NCI-H2081 (cell line): Measurements from ENCODE around the gene MAPK4.
"Not testable (repeated sequence)": the region's sequence is repeated elsewhere in the genome, so short reads cannot be mapped to it uniquely, and the experiment has no call there.

ENCODE experiments used
- DNase-seq, 2 experiments: peaks; one replicate each; lab custom pipeline; 2025; lab: John Stamatoyannopoulos, UW

The MAPK4 gene

GRCh38 chr18:50573679-50574078, 13.8 kb downstream of the MAPK4 start:
- DNase-seq, result no peak

GRCh38 chr18:50578030-50578429, 18.1 kb downstream of the MAPK4 start:
- no peak for DNase-seq

- no peak for DNase-seq
Measured at GRCh38 chr18:50578651-50579050, 18.8 kb downstream of the MAPK4 start.

GRCh38 chr18:50579061-50579774, 19.3 kb downstream of the MAPK4 start:
- no peak for DNase-seq

GRCh38 chr18:50581517-50581916, 21.6 kb downstream of the MAPK4 start:
- no peak for DNase-seq

- no peak for DNase-seq
Measured at GRCh38 chr18:50582500-50582899, 22.6 kb downstream of the MAPK4 start.

GRCh38 chr18:50586710-50587109, 26.8 kb downstream of the MAPK4 start:
- no peak for DNase-seq

- DNase-seq, result peak in 1 of 2 experiments; percentile 41
Measured at GRCh38 chr18:50590593-50590992, 30.7 kb downstream of the MAPK4 start.

GRCh38 chr18:50594012-50594411, 34.1 kb downstream of the MAPK4 start:
- no peak for DNase-seq

- no peak for DNase-seq
Measured at GRCh38 chr18:50594942-50595341, 35.1 kb downstream of the MAPK4 start.

- no peak for DNase-seq
Measured at GRCh38 chr18:50602466-50602865, 42.6 kb downstream of the MAPK4 start.

- no peak for DNase-seq
Measured at GRCh38 chr18:50606609-50607008, 46.7 kb downstream of the MAPK4 start.

- no peak for DNase-seq
Measured at GRCh38 chr18:50607378-50607926, 47.6 kb downstream of the MAPK4 start.

GRCh38 chr18:50609171-50609570, 49.3 kb downstream of the MAPK4 start:
- DNase-seq, result not testable (repeated sequence)

GRCh38 chr18:50610349-50610748, 50.5 kb downstream of the MAPK4 start:
- no peak for DNase-seq

GRCh38 chr18:50611529-50611941, 51.6 kb downstream of the MAPK4 start:
- DNase-seq, result no peak

GRCh38 chr18:50614838-50615237, 55.0 kb downstream of the MAPK4 start:
- no peak for DNase-seq

- no peak for DNase-seq
Measured at GRCh38 chr18:50616484-50617048, 56.7 kb downstream of the MAPK4 start.

GRCh38 chr18:50619861-50620275, 60.0 kb downstream of the MAPK4 start:
- no peak for DNase-seq

GRCh38 chr18:50620319-50620718, 60.4 kb downstream of the MAPK4 start:
- DNase-seq, result no peak

GRCh38 chr18:50621366-50621765, 61.5 kb downstream of the MAPK4 start:
- no peak for DNase-seq

- DNase-seq, result no peak
Measured at GRCh38 chr18:50622320-50622719, 62.4 kb downstream of the MAPK4 start.

GRCh38 chr18:50622865-50623393, 63.0 kb downstream of the MAPK4 start:
- DNase-seq, result no peak
